ENCODE data around the gene BHLHE40. TPM values are rescaled to one million over a fixed set of nuclear protein-coding genes. Genes with fewer than 3 reads are reported as not detected.

Gene BHLHE40
- total and polyA plus RNA-seq, 4 donors: 28.5 to 204 (median 88.4) TPM

- Histone ChIP-seq H3K4me1 (ENCODE audit: control insufficient read depth in 5 of 5, insufficient read depth in 5 of 5, low read length in 5 of 5) (peaks cover 0 to 15% (median 0%) of the 10 kb centered on the region in 5 donors), H3K9me3 (ENCODE audit: control insufficient read depth in 4 of 4, insufficient read depth in 3 of 4, low read length in 3 of 4) (no peaks in the 10 kb centered on the region), H3K4me3 (no peak overlapping the region), H3K27ac (ENCODE audit: low read depth in 1 of 2, low read length in 1 of 2) (no peak overlapping the region), H3K36me3 (ENCODE audit: control insufficient read depth in 4 of 4, insufficient read depth in 4 of 4, low read length in 4 of 4) (no peaks in the 10 kb centered on the region), H3K9ac (ENCODE audit: insufficient read depth in 1 of 2, low read length in 2 of 2) (no peak overlapping the region), H3K27me3 (ENCODE audit: control insufficient read depth in 3 of 3, insufficient read depth in 3 of 3, low read length in 2 of 3) (no peaks in the 10 kb centered on the region)
- 87% methylated on average over 5 of the region's 5 CpGs for WGBS, 2 donors
- DNase-seq: no peak
- TF ChIP-seq, protein P1, sequence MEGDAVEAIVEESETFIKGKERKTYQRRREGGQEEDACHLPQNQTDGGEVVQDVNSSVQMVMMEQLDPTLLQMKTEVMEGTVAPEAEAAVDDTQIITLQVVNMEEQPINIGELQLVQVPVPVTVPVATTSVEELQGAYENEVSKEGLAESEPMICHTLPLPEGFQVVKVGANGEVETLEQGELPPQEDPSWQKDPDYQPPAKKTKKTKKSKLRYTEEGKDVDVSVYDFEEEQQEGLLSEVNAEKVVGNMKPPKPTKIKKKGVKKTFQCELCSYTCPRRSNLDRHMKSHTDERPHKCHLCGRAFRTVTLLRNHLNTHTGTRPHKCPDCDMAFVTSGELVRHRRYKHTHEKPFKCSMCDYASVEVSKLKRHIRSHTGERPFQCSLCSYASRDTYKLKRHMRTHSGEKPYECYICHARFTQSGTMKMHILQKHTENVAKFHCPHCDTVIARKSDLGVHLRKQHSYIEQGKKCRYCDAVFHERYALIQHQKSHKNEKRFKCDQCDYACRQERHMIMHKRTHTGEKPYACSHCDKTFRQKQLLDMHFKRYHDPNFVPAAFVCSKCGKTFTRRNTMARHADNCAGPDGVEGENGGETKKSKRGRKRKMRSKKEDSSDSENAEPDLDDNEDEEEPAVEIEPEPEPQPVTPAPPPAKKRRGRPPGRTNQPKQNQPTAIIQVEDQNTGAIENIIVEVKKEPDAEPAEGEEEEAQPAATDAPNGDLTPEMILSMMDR (IDR thresholded peaks at IDR 0.05; ENCODE audit: control extremely low read depth, extremely low read depth): no peak
- ATAC-seq (ENCODE audit: insufficient read depth, low FRiP score): no peak
These were observed 35.8 kb downstream of the BHLHE40 start for GRCh38 chr3:5015056-5015455.

DNA sequence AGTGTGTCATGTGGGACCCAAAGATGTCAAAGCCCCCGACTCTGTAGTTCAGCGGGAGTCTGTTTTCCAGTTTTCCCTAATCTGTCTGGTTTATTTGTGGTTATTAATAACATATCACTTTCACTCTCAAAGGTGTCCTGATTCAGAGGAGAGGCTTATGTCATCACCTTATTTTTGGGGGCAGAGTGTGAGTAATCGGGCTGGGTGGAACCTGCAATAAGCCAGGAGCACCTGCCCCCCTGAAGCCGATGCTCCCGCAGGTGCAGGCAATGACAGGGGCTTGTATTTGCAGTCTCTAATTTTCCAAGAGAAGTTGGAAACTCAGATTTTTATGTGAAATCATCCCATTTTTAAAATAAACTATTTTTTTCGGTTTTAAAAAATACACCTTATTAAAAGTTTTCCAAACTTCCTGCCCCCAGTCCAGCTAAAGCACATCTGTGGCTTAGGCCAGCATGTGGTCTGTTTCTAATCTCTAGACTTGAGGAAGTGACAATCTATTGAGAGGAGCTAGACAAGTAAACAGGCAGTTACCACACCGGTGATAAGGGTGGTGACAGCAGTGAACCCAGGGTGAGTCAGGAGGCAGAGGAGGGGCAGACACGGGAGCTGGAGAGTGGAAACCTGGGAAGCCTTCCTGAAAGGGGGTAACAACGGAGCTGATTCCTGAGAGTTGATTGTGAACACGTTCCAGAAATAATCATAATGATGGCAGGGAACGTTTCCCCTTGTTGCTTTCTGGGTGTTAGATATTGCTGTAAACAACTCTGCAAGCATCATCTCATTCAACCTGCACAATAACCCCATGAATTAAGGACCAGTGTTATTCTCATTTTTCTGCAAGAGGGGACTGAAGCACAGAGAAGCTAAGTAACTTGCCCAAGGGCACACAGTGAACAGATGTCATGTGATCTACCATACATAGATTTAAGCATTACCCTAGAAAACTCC is 37.2 kb downstream of the BHLHE40 start:
- Histone ChIP-seq H3K4me1 (ENCODE audit: control insufficient read depth in 5 of 5, insufficient read depth in 5 of 5, low read length in 5 of 5) (peaks cover 0 to 18% (median 0%) of the 10 kb centered on the region in 5 donors), H3K4me3 (no peak overlapping the region), H3K27ac (ENCODE audit: low read depth in 1 of 2, low read length in 1 of 2) (peak overlapping the region; percentile 13 to 46), H3K9me3 (ENCODE audit: control insufficient read depth in 4 of 4, insufficient read depth in 3 of 4, low read length in 3 of 4) (no peaks in the 10 kb centered on the region), H3K27me3 (ENCODE audit: control insufficient read depth in 3 of 3, insufficient read depth in 3 of 3, low read length in 2 of 3) (no peaks in the 10 kb centered on the region), H3K9ac (ENCODE audit: insufficient read depth in 1 of 2, low read length in 2 of 2) (no peak overlapping the region), H3K36me3 (ENCODE audit: control insufficient read depth in 4 of 4, insufficient read depth in 4 of 4, low read length in 4 of 4) (no peaks in the 10 kb centered on the region)
- WGBS, 2 donors: 39 to 48% methylated on average over 11 of the region's 11 CpGs
- TF ChIP-seq, protein P1 (IDR thresholded peaks at IDR 0.05; ENCODE audit: control extremely low read depth, extremely low read depth): no peak
- ATAC-seq (ENCODE audit: insufficient read depth, low FRiP score): peak; percentile 57
- DNase-seq: peak in 1 of 3 donors; percentile 38

GRCh38 chr3:5017925-5018531 is 38.8 kb downstream of the BHLHE40 start:
- DNase-seq (no peak), ATAC-seq (ENCODE audit: insufficient read depth, low FRiP score) (peak; percentile 59)
- Histone ChIP-seq H3K27me3 (ENCODE audit: control insufficient read depth in 3 of 3, insufficient read depth in 3 of 3, low read length in 2 of 3) (no peaks in the 10 kb centered on the region), H3K9me3 (ENCODE audit: control insufficient read depth in 4 of 4, insufficient read depth in 3 of 4, low read length in 3 of 4) (no peaks in the 10 kb centered on the region), H3K9ac (ENCODE audit: insufficient read depth in 1 of 2, low read length in 2 of 2) (no peak overlapping the region), H3K4me3 (no peak overlapping the region), H3K4me1 (ENCODE audit: control insufficient read depth in 5 of 5, insufficient read depth in 5 of 5, low read length in 5 of 5) (peaks cover 0 to 17% (median 0%) of the 10 kb centered on the region in 5 donors), H3K36me3 (ENCODE audit: control insufficient read depth in 4 of 4, insufficient read depth in 4 of 4, low read length in 4 of 4) (no peaks in the 10 kb centered on the region), H3K27ac (ENCODE audit: low read depth in 1 of 2, low read length in 1 of 2) (peak overlapping the region; percentile 0 to 9)
- 63 to 83% methylated on average over 8 of the region's 8 CpGs for WGBS, 2 donors
- TF ChIP-seq, protein P1 (IDR thresholded peaks at IDR 0.05; ENCODE audit: control extremely low read depth, extremely low read depth): no peak

Measured in lung (tissue), 12 donors.